Measurements from ENCODE around the gene ASB5.

DNA sequence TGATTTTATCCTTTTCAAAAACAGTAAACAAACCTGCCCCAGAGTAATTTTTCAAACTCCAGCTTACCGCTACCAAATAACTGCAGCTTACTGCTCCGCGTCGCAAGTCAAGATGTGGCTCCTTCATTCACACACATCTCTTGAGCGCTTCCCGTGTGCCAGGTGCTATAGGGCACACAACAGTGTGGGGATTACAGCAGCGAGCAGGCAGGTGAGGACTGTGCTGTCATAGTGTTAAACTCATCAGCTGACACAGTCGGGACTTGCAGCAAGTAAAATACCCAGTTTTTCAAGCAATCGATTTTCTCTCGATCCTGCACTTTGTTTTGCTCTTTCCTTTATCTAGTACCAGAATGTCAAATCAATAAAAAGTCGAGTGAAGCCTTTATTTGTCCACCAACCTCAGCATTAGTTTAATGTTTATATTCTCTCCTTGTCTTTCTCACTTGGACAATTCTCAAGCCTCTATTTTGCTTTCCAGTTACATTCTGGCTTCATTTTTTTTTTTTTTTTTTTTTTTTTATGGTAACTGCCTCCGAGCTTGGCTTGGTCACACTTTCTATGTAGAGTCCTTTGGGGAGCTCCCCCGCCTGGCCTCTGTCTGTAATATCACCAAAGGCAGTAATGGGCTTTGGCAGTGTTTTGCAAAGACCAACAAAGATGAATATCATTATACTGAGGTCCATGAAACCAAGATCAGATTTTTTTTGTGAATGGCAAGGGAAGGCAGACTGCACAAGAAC lies 8.3 kb upstream of the ASB5 start:
- TF ChIP-seq SMC3 (conservative IDR thresholded peaks at IDR 0.05; ENCODE audit: insufficient read depth, low read depth, low read length) (0 out of 2 replicates have a peak, but pooled peaks have one; percentile 17), NRF1 (conservative IDR thresholded peaks at IDR 0.05 in 1 of 2, IDR thresholded peaks at IDR 0.05 in 1 of 2) (no peak), EZH2 (IDR thresholded peaks at IDR 0.05; ENCODE audit: borderline replicate concordance, low read depth, low read length) (no peak), SAP30 (IDR thresholded peaks at IDR 0.05; ENCODE audit: borderline replicate concordance, insufficient read depth, low read depth, low read length, poor library complexity, severe bottlenecking) (no peak), PCBP1 (IDR thresholded peaks at IDR 0.05; ENCODE audit: low read depth, low read length, poor library complexity, severe bottlenecking) (no peak), FOXK2 (conservative IDR thresholded peaks at IDR 0.05 in 1 of 2, IDR thresholded peaks at IDR 0.05 in 1 of 2; ENCODE audit: low read depth in 2 of 2) (no peak)
- TF ChIP-seq, protein P1, sequence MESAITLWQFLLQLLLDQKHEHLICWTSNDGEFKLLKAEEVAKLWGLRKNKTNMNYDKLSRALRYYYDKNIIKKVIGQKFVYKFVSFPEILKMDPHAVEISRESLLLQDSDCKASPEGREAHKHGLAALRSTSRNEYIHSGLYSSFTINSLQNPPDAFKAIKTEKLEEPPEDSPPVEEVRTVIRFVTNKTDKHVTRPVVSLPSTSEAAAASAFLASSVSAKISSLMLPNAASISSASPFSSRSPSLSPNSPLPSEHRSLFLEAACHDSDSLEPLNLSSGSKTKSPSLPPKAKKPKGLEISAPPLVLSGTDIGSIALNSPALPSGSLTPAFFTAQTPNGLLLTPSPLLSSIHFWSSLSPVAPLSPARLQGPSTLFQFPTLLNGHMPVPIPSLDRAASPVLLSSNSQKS (CRISPR knock-in tag; IDR thresholded peaks at IDR 0.05): no peak
- TF ChIP-seq, protein P2, sequence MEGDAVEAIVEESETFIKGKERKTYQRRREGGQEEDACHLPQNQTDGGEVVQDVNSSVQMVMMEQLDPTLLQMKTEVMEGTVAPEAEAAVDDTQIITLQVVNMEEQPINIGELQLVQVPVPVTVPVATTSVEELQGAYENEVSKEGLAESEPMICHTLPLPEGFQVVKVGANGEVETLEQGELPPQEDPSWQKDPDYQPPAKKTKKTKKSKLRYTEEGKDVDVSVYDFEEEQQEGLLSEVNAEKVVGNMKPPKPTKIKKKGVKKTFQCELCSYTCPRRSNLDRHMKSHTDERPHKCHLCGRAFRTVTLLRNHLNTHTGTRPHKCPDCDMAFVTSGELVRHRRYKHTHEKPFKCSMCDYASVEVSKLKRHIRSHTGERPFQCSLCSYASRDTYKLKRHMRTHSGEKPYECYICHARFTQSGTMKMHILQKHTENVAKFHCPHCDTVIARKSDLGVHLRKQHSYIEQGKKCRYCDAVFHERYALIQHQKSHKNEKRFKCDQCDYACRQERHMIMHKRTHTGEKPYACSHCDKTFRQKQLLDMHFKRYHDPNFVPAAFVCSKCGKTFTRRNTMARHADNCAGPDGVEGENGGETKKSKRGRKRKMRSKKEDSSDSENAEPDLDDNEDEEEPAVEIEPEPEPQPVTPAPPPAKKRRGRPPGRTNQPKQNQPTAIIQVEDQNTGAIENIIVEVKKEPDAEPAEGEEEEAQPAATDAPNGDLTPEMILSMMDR (IDR thresholded peaks at IDR 0.05 in 2 of 3, conservative IDR thresholded peaks at IDR 0.05 in 1 of 3; ENCODE audit: insufficient read depth in 2 of 3, low read depth in 1 of 3, low read length in 3 of 3): peak; percentile 52; a peak in 5 of 6 replicates
